ENCODE results near the gene CFAP299.
"Not testable (repeated sequence)": the region's sequence is repeated elsewhere in the genome, so short reads cannot be mapped to it uniquely, and the experiment has no call there.

Gene CFAP299

GRCh38 chr4:80711956-80712355 lies 376.4 kb downstream of the CFAP299 start:
- TF ChIP-seq Cebpa-rat (IDR thresholded peaks at IDR 0.05) = no peak
- Histone ChIP-seq H3K27me3 (no peaks in the 10 kb centered on the region), H3K4me1 (no peaks in the 10 kb centered on the region), H3K9me3 (replicated peaks in 1 of 11) (no peaks in the 10 kb centered on the region), H3K9ac (no peak overlapping the region), H3K4me3 (no peak overlapping the region), H4K20me1 (no peaks in the 10 kb centered on the region), H3K27ac (no peak overlapping the region), H3K4me2 (no peak overlapping the region), H3K36me3 (no peaks in the 10 kb centered on the region)

GRCh38 chr4:80713409-80713808 lies 377.9 kb downstream of the CFAP299 start:
- Histone ChIP-seq H3K4me2 (no peak overlapping the region), H4K20me1 (no peaks in the 10 kb centered on the region), H3K4me1 (no peaks in the 10 kb centered on the region), H3K27ac (no peak overlapping the region), H3K9me3 (replicated peaks in 1 of 11) (no peaks in the 10 kb centered on the region), H3K4me3 (no peak overlapping the region), H3K9ac (no peak overlapping the region), H3K36me3 (no peaks in the 10 kb centered on the region), H3K27me3 (no peaks in the 10 kb centered on the region)
- TF ChIP-seq Cebpa-rat (IDR thresholded peaks at IDR 0.05) = no peak

- no peaks in the 10 kb centered on the region for H3K4me1 ChIP-seq
- no peak overlapping the region for H3K4me2 ChIP-seq
- no peak overlapping the region for H3K4me3 ChIP-seq
- H3K9ac ChIP-seq = no peak overlapping the region
- TF ChIP-seq Cebpa-rat (IDR thresholded peaks at IDR 0.05) = no peak
- no peak overlapping the region for H3K27ac ChIP-seq
- H3K9me3 ChIP-seq (replicated peaks in 1 of 11) = peaks cover 14 to 32% (median 16%) of the 10 kb centered on the region in 11 experiments; a peak in 20 of 22 replicates
- no peaks in the 10 kb centered on the region for H3K27me3 ChIP-seq
- H3K36me3 ChIP-seq = no peaks in the 10 kb centered on the region
- H4K20me1 ChIP-seq = no peaks in the 10 kb centered on the region
These were observed 381.7 kb downstream of the CFAP299 start for GRCh38 chr4:80717204-80717603.

- TF ChIP-seq Cebpa-rat (IDR thresholded peaks at IDR 0.05) = no peak
- Histone ChIP-seq H3K4me1 (no peaks in the 10 kb centered on the region), H3K27me3 (no peaks in the 10 kb centered on the region), H3K4me3 (no peak overlapping the region), H4K20me1 (no peaks in the 10 kb centered on the region), H3K36me3 (no peaks in the 10 kb centered on the region), H3K27ac (no peak overlapping the region), H3K9ac (no peak overlapping the region), H3K4me2 (no peak overlapping the region), H3K9me3 (replicated peaks in 1 of 11) (peaks cover 4 to 14% (median 8%) of the 10 kb centered on the region in 11 experiments; a peak in 19 of 22 replicates)
These were observed 390.9 kb downstream of the CFAP299 start for GRCh38 chr4:80726471-80726870.

GRCh38 chr4:80730158-80730557 lies 394.6 kb downstream of the CFAP299 start:
- no peaks in the 10 kb centered on the region; a peak in 1 of 22 replicates for H3K9me3 ChIP-seq (replicated peaks in 1 of 11)
- H3K27ac ChIP-seq = no peak overlapping the region
- no peak overlapping the region for H3K4me2 ChIP-seq
- H3K36me3 ChIP-seq = no peaks in the 10 kb centered on the region
- TF ChIP-seq Cebpa-rat (IDR thresholded peaks at IDR 0.05) = no peak
- H3K27me3 ChIP-seq = no peaks in the 10 kb centered on the region
- H3K9ac ChIP-seq = no peak overlapping the region
- H4K20me1 ChIP-seq = no peaks in the 10 kb centered on the region
- no peaks in the 10 kb centered on the region for H3K4me1 ChIP-seq
- H3K4me3 ChIP-seq = no peak overlapping the region

GRCh38 chr4:80731436-80731835 lies 395.9 kb downstream of the CFAP299 start:
- H3K4me1 ChIP-seq = no peaks in the 10 kb centered on the region
- no peaks in the 10 kb centered on the region for H3K36me3 ChIP-seq
- H3K9me3 ChIP-seq (replicated peaks in 1 of 11) = no peaks in the 10 kb centered on the region; a peak in 1 of 22 replicates
- no peaks in the 10 kb centered on the region for H3K27me3 ChIP-seq
- no peak overlapping the region for H3K9ac ChIP-seq
- H3K27ac ChIP-seq = no peak overlapping the region
- H3K4me2 ChIP-seq = no peak overlapping the region
- H3K4me3 ChIP-seq = no peak overlapping the region
- no peak for TF ChIP-seq Cebpa-rat (IDR thresholded peaks at IDR 0.05)
- no peaks in the 10 kb centered on the region for H4K20me1 ChIP-seq

GRCh38 chr4:80732010-80732409 lies 396.5 kb downstream of the CFAP299 start:
- TF ChIP-seq Cebpa-rat (IDR thresholded peaks at IDR 0.05) = no peak
- H4K20me1 ChIP-seq = no peaks in the 10 kb centered on the region
- no peaks in the 10 kb centered on the region for H3K4me1 ChIP-seq
- no peaks in the 10 kb centered on the region for H3K27me3 ChIP-seq
- H3K4me2 ChIP-seq = no peak overlapping the region
- no peak overlapping the region for H3K27ac ChIP-seq
- H3K36me3 ChIP-seq = no peaks in the 10 kb centered on the region
- no peak overlapping the region for H3K4me3 ChIP-seq
- H3K9ac ChIP-seq = no peak overlapping the region
- no peaks in the 10 kb centered on the region; a peak in 1 of 22 replicates for H3K9me3 ChIP-seq (replicated peaks in 1 of 11)

- H3K4me1 ChIP-seq = no peaks in the 10 kb centered on the region
- no peaks in the 10 kb centered on the region for H3K27me3 ChIP-seq
- H4K20me1 ChIP-seq = no peaks in the 10 kb centered on the region
- no peak overlapping the region for H3K4me3 ChIP-seq
- no peaks in the 10 kb centered on the region for H3K36me3 ChIP-seq
- H3K9ac ChIP-seq = no peak overlapping the region
- peaks cover 9 to 24% (median 20%) of the 10 kb centered on the region in 11 experiments; a peak in 20 of 22 replicates for H3K9me3 ChIP-seq (replicated peaks in 1 of 11)
- no peak overlapping the region for H3K4me2 ChIP-seq
- no peak for TF ChIP-seq Cebpa-rat (IDR thresholded peaks at IDR 0.05)
- H3K27ac ChIP-seq = no peak overlapping the region
These were observed 404.8 kb downstream of the CFAP299 start for GRCh38 chr4:80740375-80740774.

- not testable (repeated sequence) for H3K27me3 ChIP-seq; H3K36me3 ChIP-seq; H4K20me1 ChIP-seq; H3K4me3 ChIP-seq; H3K4me1 ChIP-seq; H3K9me3 ChIP-seq (replicated peaks in 1 of 11); H3K27ac ChIP-seq; H3K4me2 ChIP-seq; H3K9ac ChIP-seq
These were observed 414.0 kb downstream of the CFAP299 start for GRCh38 chr4:80749558-80749957.

- H3K9me3 ChIP-seq (replicated peaks in 1 of 11) = no peaks in the 10 kb centered on the region
- no peak overlapping the region for H3K4me3 ChIP-seq
- no peaks in the 10 kb centered on the region for H3K36me3 ChIP-seq
- no peaks in the 10 kb centered on the region for H3K4me1 ChIP-seq
- no peak overlapping the region for H3K9ac ChIP-seq
- H4K20me1 ChIP-seq = no peaks in the 10 kb centered on the region
- no peak overlapping the region for H3K4me2 ChIP-seq
- H3K27ac ChIP-seq = no peak overlapping the region
- no peaks in the 10 kb centered on the region for H3K27me3 ChIP-seq
- TF ChIP-seq Cebpa-rat (IDR thresholded peaks at IDR 0.05) = no peak
These were observed 415.7 kb downstream of the CFAP299 start for GRCh38 chr4:80751200-80751599.

Data from BLaER1 treated with 17β-estradiol and CSF1 and Interleukin-3, amounts not matched to agents 10 nM and 100 nM (cell line).